GM06990 (cell line): Measurements from ENCODE around the gene GFRA3.
"Not testable (repeated sequence)": the region's sequence is repeated elsewhere in the genome, so short reads cannot be mapped to it uniquely, and the experiment has no call there.

ENCODE experiments used
- DNase-seq: peaks from one replicate; pipeline ENCODE4 v3.0.0-alpha.2; 2011; ENCODE audit not compliant: insufficient read length; ENCODE audit errors: extremely low read depth
- H3K27me3 ChIP-seq: replicated peaks from 2 replicates; pipeline ENCODE4 v1.6.0; 2011; ENCODE audit warnings: low read length; ENCODE audit not compliant: control insufficient read depth, insufficient read depth
- H3K36me3 ChIP-seq: 2 replicates; pipeline ENCODE4 v1.5.1; 2011; ENCODE audit warnings: low read length; ENCODE audit not compliant: control insufficient read depth, insufficient read depth
- H3K4me3 ChIP-seq: replicated peaks from 2 replicates; pipeline ENCODE4 v1.5.1; 2011; ENCODE audit warnings: low read depth, mild to moderate bottlenecking, control low read depth, low read length
- CTCF ChIP-seq: IDR thresholded peaks from 2 replicates; pipeline ENCODE4 v1.5.1; 2011; ENCODE audit warnings: low read length, control low read depth, mild to moderate bottlenecking, inconsistent platforms; ENCODE audit not compliant: insufficient read depth, poor library complexity, severe bottlenecking

GFRA3 gene

GRCh38 chr5:138263581-138263980, 10.8 kb downstream of the GFRA3 start:
- H3K27me3 ChIP-seq, result no peaks in the 10 kb centered on the region; the same call in 1 of the 2 replicates
- H3K4me3 ChIP-seq, result no peak overlapping the region
- TF ChIP-seq CTCF, result no peak
- DNase-seq, result no peak
- H3K36me3 ChIP-seq, result no peaks in the 10 kb centered on the region

- H3K36me3 ChIP-seq, result no peaks in the 10 kb centered on the region
- TF ChIP-seq CTCF, result no peak
- DNase-seq, result no peak
- no peak overlapping the region for H3K4me3 ChIP-seq
- no peaks in the 10 kb centered on the region; the same call in 1 of the 2 replicates for H3K27me3 ChIP-seq
These were observed 15.6 kb downstream of the GFRA3 start for GRCh38 chr5:138258704-138259292.

- DNase-seq, result no peak
- H3K27me3 ChIP-seq, result no peaks in the 10 kb centered on the region
- no peak overlapping the region for H3K4me3 ChIP-seq
- TF ChIP-seq CTCF, result no peak
- no peaks in the 10 kb centered on the region for H3K36me3 ChIP-seq
These were observed 16.8 kb downstream of the GFRA3 start for GRCh38 chr5:138257583-138257982.

- Histone ChIP-seq H3K4me3 (no peak overlapping the region), H3K27me3 (no peaks in the 10 kb centered on the region), H3K36me3 (no peaks in the 10 kb centered on the region)
- TF ChIP-seq CTCF, result no peak
- DNase-seq, result no peak
These were observed 21.5 kb downstream of the GFRA3 start for GRCh38 chr5:138252944-138253343.

GRCh38 chr5:138247800-138248199, 26.6 kb downstream of the GFRA3 start:
- not testable (repeated sequence) for H3K27me3 ChIP-seq, DNase-seq, H3K36me3 ChIP-seq, H3K4me3 ChIP-seq

- Histone ChIP-seq H3K4me3 (no peak overlapping the region), H3K36me3 (no peaks in the 10 kb centered on the region), H3K27me3 (no peaks in the 10 kb centered on the region; the same call in 1 of the 2 replicates)
- TF ChIP-seq CTCF, result no peak
- no peak for DNase-seq
These were observed 27.6 kb downstream of the GFRA3 start for GRCh38 chr5:138246822-138247221.
